GM21717 (cell line): ENCODE data around the gene SHISA2.

Source experiments
- ATAC-seq: cut with Tn5 transposase; IDR thresholded peaks from one replicate; pipeline ENCODE4 v1.9.1; 2021; ENCODE audit warnings: mild to moderate bottlenecking, moderate library complexity; ENCODE audit not compliant: unreplicated experiment

Gene SHISA2

GRCh38 chr13:26050568-26051230 is 1.1 kb downstream of the SHISA2 start:
- no peak for ATAC-seq

GRCh38 chr13:26048741-26049140 is 3.1 kb downstream of the SHISA2 start:
- no peak for ATAC-seq

GRCh38 chr13:26047040-26047439 is 4.8 kb downstream of the SHISA2 start:
- no peak for ATAC-seq

GRCh38 chr13:26046639-26047038 is 5.2 kb downstream of the SHISA2 start:
- ATAC-seq = no peak

GRCh38 chr13:26045142-26045541 is 6.7 kb downstream of the SHISA2 start:
- ATAC-seq = no peak

GRCh38 chr13:26042785-26043184 is 9.0 kb downstream of the SHISA2 start:
- ATAC-seq = no peak

GRCh38 chr13:26041444-26041843 is 10.4 kb downstream of the SHISA2 start:
- no peak for ATAC-seq

GRCh38 chr13:26038931-26039475 is 12.8 kb downstream of the SHISA2 start:
- no peak for ATAC-seq

- ATAC-seq = no peak
Observed at GRCh38 chr13:26037302-26037701, 14.5 kb downstream of the SHISA2 start.

GRCh38 chr13:26036383-26036782 is 15.4 kb downstream of the SHISA2 start:
- no peak for ATAC-seq

GRCh38 chr13:26034018-26034417 is 17.8 kb downstream of the SHISA2 start:
- no peak for ATAC-seq

GRCh38 chr13:26030331-26030730 is 21.5 kb downstream of the SHISA2 start:
- no peak for ATAC-seq

- ATAC-seq = no peak
Observed at GRCh38 chr13:26029581-26030136, 22.2 kb downstream of the SHISA2 start.

GRCh38 chr13:26026211-26026610 is 25.6 kb downstream of the SHISA2 start:
- no peak for ATAC-seq

GRCh38 chr13:26025771-26026170 is 26.0 kb downstream of the SHISA2 start:
- ATAC-seq = no peak

- ATAC-seq = no peak
Observed at GRCh38 chr13:26025196-26025595, 26.6 kb downstream of the SHISA2 start.

GRCh38 chr13:26024558-26024957 is 27.3 kb downstream of the SHISA2 start:
- ATAC-seq = no peak

- no peak for ATAC-seq
Observed at GRCh38 chr13:26022538-26023292, 29.1 kb downstream of the SHISA2 start.

GRCh38 chr13:26021956-26022355 is 29.9 kb downstream of the SHISA2 start:
- no peak for ATAC-seq

GRCh38 chr13:26021516-26021915 is 30.3 kb downstream of the SHISA2 start:
- no peak for ATAC-seq

GRCh38 chr13:26020891-26021290 is 30.9 kb downstream of the SHISA2 start:
- no peak for ATAC-seq
